ENCODE measurements around the gene KCNK1. TPM values are rescaled to one million over a fixed set of nuclear protein-coding genes. Genes with fewer than 3 reads are reported as not detected.

Gene KCNK1
- polyA plus RNA-seq, 1 donor (not counting 4 experiments of a cell fraction or from before 2014, with no cell fraction given) = 17.5 TPM

DNA sequence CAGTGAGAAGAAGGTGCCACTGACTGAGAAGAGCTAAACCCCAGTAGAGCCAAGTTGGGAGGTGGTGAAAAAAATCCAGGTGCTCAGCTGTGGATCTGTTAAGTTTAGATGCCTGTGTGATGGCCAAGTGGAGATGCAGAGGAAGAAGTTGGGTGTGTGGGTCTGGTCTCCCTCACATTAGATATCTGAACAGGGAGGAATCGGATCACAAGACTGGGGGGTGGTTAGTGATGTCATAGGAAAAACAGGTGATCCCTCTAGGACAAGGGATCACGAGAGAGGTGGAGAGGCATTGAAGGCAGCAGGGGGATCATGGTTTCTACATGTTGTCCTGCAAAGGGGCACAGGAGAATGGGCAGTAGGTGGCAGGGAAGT, 22.6 kb downstream of the KCNK1 start:
- no peak for FAIRE-seq
- no peaks in the 10 kb centered on the region for H3K9me1 ChIP-seq (ENCODE audit: control insufficient read depth, extremely low read depth, insufficient read depth, low read length)
- no peaks in the 10 kb centered on the region for H3K4me1 ChIP-seq (ENCODE audit: control insufficient read depth, extremely low read depth, insufficient read depth, low read length)
- no peak overlapping the region for H3K4me3 ChIP-seq (ENCODE audit: control insufficient read depth in 2 of 3, extremely low read depth in 1 of 3, insufficient read depth in 2 of 3, low read depth in 1 of 3, low read length in 3 of 3)
- no peak for DNase-seq (ENCODE audit: low read depth, low spot score)
- no peak overlapping the region for H3K9ac ChIP-seq (ENCODE audit: control insufficient read depth, extremely low read depth, insufficient read depth, low read length)
- no peaks in the 10 kb centered on the region for H4K20me1 ChIP-seq (ENCODE audit: control insufficient read depth, extremely low read depth, insufficient read depth, low read length)
- no peak overlapping the region for H3K27ac ChIP-seq (ENCODE audit: control insufficient read depth, insufficient read depth, low read length)
- peaks cover under 1 to 10% of the 10 kb centered on the region in 2 experiments for H3K36me3 ChIP-seq (ENCODE audit: control insufficient read depth in 2 of 2, extremely low read depth in 1 of 2, insufficient read depth in 2 of 2, low read length in 2 of 2)
- H3K79me2 ChIP-seq (ENCODE audit: control insufficient read depth, insufficient read depth, low read length) = no peaks in the 10 kb centered on the region
- no peak overlapping the region for H3K4me2 ChIP-seq (ENCODE audit: control insufficient read depth, extremely low read depth, insufficient read depth, low read depth, low read length)
- no peak overlapping the region for H2AFZ ChIP-seq (ENCODE audit: control insufficient read depth, low read length)
- TF ChIP-seq CTCF (optimal IDR thresholded peaks at IDR 0.05 in 1 of 3, IDR thresholded peaks at IDR 0.05 in 1 of 3, conservative IDR thresholded peaks at IDR 0.05 in 1 of 3; ENCODE audit: extremely low read depth in 1 of 3, insufficient read depth in 2 of 3, low read length in 3 of 3) (no peak), EZH2 (IDR thresholded peaks at IDR 0.05; ENCODE audit: low read length) (no peak)
- dilution Hi-C loops (cut with MboI; ENCODE audit: extremely low pct_ligation_motif_present, low sequenced_read_pairs) = no loop called here
- no peaks in the 10 kb centered on the region for H3K9me3 ChIP-seq (ENCODE audit: control insufficient read depth, low read depth, low read length)
- no peaks in the 10 kb centered on the region for H3K27me3 ChIP-seq (ENCODE audit: control insufficient read depth, extremely low read depth, insufficient read depth, low read length)

DNA sequence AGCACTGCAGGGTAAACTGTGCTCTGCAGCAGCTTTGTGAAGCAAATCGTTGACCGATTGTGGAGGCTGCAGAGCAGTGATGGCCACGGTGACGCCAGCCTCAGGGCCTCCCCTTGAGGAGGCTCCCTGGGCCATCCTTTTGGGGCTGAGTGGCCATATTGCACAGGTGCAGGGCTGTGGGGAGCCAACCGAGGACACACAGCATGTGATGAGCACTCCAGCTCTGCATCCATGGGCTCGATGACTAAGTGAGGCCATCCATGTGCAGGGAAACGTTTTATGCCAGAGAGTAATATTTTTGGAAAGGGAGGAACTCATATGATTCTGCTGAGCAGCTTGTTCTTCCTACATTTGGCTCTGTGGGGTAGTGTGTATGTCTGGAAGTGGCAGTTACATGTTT, 24.6 kb downstream of the KCNK1 start:
- Histone ChIP-seq H3K4me1 (ENCODE audit: control insufficient read depth, extremely low read depth, insufficient read depth, low read length) (no peaks in the 10 kb centered on the region), H3K79me2 (ENCODE audit: control insufficient read depth, insufficient read depth, low read length) (no peaks in the 10 kb centered on the region), H4K20me1 (ENCODE audit: control insufficient read depth, extremely low read depth, insufficient read depth, low read length) (no peaks in the 10 kb centered on the region), H3K9me3 (ENCODE audit: control insufficient read depth, low read depth, low read length) (no peaks in the 10 kb centered on the region), H3K27me3 (ENCODE audit: control insufficient read depth, extremely low read depth, insufficient read depth, low read length) (no peaks in the 10 kb centered on the region), H3K9ac (ENCODE audit: control insufficient read depth, extremely low read depth, insufficient read depth, low read length) (no peak overlapping the region), H3K4me2 (ENCODE audit: control insufficient read depth, extremely low read depth, insufficient read depth, low read depth, low read length) (no peak overlapping the region), H2AFZ (ENCODE audit: control insufficient read depth, low read length) (no peak overlapping the region), H3K4me3 (ENCODE audit: control insufficient read depth in 2 of 3, extremely low read depth in 1 of 3, insufficient read depth in 2 of 3, low read depth in 1 of 3, low read length in 3 of 3) (no peak overlapping the region), H3K9me1 (ENCODE audit: control insufficient read depth, extremely low read depth, insufficient read depth, low read length) (no peaks in the 10 kb centered on the region), H3K36me3 (ENCODE audit: control insufficient read depth in 2 of 2, extremely low read depth in 1 of 2, insufficient read depth in 2 of 2, low read length in 2 of 2) (peaks cover 6 to 7% of the 10 kb centered on the region in 2 experiments), H3K27ac (ENCODE audit: control insufficient read depth, insufficient read depth, low read length) (no peak overlapping the region)
- DNase-seq (ENCODE audit: low read depth, low spot score) (no peak), FAIRE-seq (no peak)
- no peak for TF ChIP-seq CTCF (optimal IDR thresholded peaks at IDR 0.05 in 1 of 3, IDR thresholded peaks at IDR 0.05 in 1 of 3, conservative IDR thresholded peaks at IDR 0.05 in 1 of 3; ENCODE audit: extremely low read depth in 1 of 3, insufficient read depth in 2 of 3, low read length in 3 of 3)
- no peak for TF ChIP-seq EZH2 (IDR thresholded peaks at IDR 0.05; ENCODE audit: low read length)
- dilution Hi-C loops (cut with MboI; ENCODE audit: extremely low pct_ligation_motif_present, low sequenced_read_pairs) = no loop called here
